ENCODE results near the gene ADCY9.
"Not testable (repeated sequence)": the region's sequence is repeated elsewhere in the genome, so short reads cannot be mapped to it uniquely, and the experiment has no call there.

ADCY9 gene

GRCh38 chr16:4056161-4057105 lies 59.8 kb downstream of the ADCY9 start:
- DNase-seq, result no peak
- TF ChIP-seq POLR2A (IDR thresholded peaks at IDR 0.05; ENCODE audit: low read length) (no peak), GATA1 (IDR thresholded peaks at IDR 0.05; ENCODE audit: low read depth, low read length) (no peak)

- DNase-seq, result no peak
- TF ChIP-seq GATA1 (IDR thresholded peaks at IDR 0.05; ENCODE audit: low read depth, low read length) (no peak), POLR2A (IDR thresholded peaks at IDR 0.05; ENCODE audit: low read length) (no peak)
These were observed 60.5 kb downstream of the ADCY9 start for GRCh38 chr16:4055748-4056147.

DNA sequence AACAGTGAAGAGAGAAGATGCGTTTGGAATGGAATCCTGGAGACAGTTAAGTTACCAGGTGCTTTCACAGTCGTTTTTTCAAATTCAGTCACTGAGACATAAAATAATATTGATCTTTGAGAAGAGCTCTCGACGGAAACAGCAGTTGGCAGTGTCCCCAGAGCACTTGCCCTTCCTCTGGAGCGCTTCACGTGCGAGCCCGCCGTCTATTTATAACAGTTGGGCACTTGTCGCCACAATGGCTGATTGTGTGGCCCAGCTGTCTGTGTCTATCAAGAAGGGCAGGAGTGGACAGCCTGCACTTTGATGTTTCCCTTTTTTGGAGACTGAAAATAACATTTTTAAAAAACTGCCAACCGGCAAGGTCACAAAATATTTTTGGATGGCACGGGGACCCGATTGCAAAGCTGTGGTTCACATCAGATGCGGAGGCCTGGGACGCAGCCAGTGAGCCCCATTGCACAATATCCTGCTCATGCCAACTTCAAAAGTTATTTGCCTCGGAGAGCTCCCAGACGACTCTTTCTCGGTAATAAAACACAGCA lies 62.9 kb downstream of the ADCY9 start:
- TF ChIP-seq GATA1 (IDR thresholded peaks at IDR 0.05; ENCODE audit: low read depth, low read length), result no peak
- no peak for TF ChIP-seq POLR2A (IDR thresholded peaks at IDR 0.05; ENCODE audit: low read length)
- DNase-seq, result no peak

DNA sequence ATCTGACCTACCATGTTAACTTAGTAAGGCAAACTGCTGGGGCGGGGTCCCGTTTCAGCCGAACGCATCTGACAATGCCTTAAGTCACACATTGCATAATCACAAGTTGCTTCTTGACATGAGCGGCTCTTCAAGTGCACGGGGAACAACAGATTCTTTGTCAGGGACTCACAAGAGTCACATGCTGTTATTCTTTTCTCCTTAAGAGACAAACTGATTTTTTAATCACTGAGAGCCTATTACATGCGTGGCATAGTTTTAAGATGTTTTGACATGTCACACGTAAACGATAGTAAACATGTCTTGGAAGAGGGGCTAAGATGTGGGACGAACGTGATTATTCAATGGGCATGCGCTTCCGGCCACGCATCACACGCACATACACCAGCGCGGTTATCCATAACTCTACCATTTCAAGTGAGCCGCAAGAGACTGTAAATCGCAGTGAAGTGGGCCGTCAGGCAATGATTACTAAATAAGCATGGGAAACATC lies 63.4 kb downstream of the ADCY9 start:
- TF ChIP-seq POLR2A (IDR thresholded peaks at IDR 0.05; ENCODE audit: low read length) (no peak), GATA1 (IDR thresholded peaks at IDR 0.05; ENCODE audit: low read depth, low read length) (no peak)
- DNase-seq, result no peak

- no peak for TF ChIP-seq GATA1 (IDR thresholded peaks at IDR 0.05; ENCODE audit: low read depth, low read length)
- TF ChIP-seq POLR2A (IDR thresholded peaks at IDR 0.05; ENCODE audit: low read length), result no peak
- DNase-seq, result no peak
These were observed 64.1 kb downstream of the ADCY9 start for GRCh38 chr16:4052096-4052495.

GRCh38 chr16:4051591-4051990 lies 64.7 kb downstream of the ADCY9 start:
- DNase-seq, result no peak
- TF ChIP-seq GATA1 (IDR thresholded peaks at IDR 0.05; ENCODE audit: low read depth, low read length), result no peak
- TF ChIP-seq POLR2A (IDR thresholded peaks at IDR 0.05; ENCODE audit: low read length), result no peak

GRCh38 chr16:4049031-4049430 lies 67.2 kb downstream of the ADCY9 start:
- no peak for DNase-seq
- TF ChIP-seq GATA1 (IDR thresholded peaks at IDR 0.05; ENCODE audit: low read depth, low read length) (no peak), POLR2A (IDR thresholded peaks at IDR 0.05; ENCODE audit: low read length) (no peak)

DNA sequence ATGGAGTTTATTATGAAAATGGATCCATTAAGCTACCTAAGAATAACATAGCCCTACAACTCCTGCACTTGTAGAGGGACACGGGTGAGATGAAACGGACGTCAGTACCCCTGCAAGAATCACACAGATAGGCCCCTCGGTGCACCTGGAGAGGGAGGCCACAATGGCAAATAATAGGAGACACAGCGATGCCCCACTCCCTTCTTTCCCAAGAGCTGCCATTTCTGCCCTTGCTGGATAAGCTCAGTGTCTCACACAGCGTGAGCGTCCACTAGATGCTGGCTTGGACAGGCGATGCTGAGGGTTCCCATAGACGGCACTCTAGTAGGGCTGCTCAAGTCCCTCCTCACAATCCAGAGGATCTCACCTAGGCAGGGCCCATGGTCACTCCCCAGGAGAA lies 67.8 kb downstream of the ADCY9 start:
- DNase-seq, result no peak
- TF ChIP-seq POLR2A (IDR thresholded peaks at IDR 0.05; ENCODE audit: low read length), result no peak
- TF ChIP-seq GATA1 (IDR thresholded peaks at IDR 0.05; ENCODE audit: low read depth, low read length), result no peak

- no peak for TF ChIP-seq POLR2A (IDR thresholded peaks at IDR 0.05; ENCODE audit: low read length)
- TF ChIP-seq GATA1 (IDR thresholded peaks at IDR 0.05; ENCODE audit: low read depth, low read length), result no peak
- no peak for DNase-seq
These were observed 70.0 kb downstream of the ADCY9 start for GRCh38 chr16:4046221-4046620.

GRCh38 chr16:4045561-4045960 lies 70.7 kb downstream of the ADCY9 start:
- DNase-seq, result not testable (repeated sequence)

DNA sequence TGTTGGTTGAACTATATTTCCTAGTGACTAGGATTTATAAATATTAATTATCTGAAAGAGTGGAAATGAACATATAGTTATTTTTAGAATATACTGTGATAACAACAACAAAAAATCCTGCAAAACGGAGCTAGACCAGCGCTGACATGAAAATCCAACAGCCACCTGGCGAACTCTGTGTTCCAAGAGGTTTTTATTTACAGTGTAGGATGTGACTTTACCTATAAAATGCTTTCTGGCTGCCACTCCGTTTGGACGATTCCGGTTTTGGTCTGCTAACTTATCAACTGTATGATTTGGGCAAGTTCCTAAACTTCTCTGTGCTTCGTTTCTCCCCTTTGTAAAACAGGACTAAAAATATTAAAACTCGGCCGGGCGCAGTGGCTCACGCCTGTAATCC lies 73.7 kb downstream of the ADCY9 start:
- DNase-seq, result no peak
- TF ChIP-seq POLR2A (IDR thresholded peaks at IDR 0.05; ENCODE audit: low read length), result no peak
- TF ChIP-seq GATA1 (IDR thresholded peaks at IDR 0.05; ENCODE audit: low read depth, low read length), result no peak

- no peak for DNase-seq
- TF ChIP-seq POLR2A (IDR thresholded peaks at IDR 0.05; ENCODE audit: low read length) (no peak), GATA1 (IDR thresholded peaks at IDR 0.05; ENCODE audit: low read depth, low read length) (no peak)
These were observed 77.8 kb downstream of the ADCY9 start for GRCh38 chr16:4038448-4038847.

- not testable (repeated sequence) for DNase-seq
These were observed 79.3 kb downstream of the ADCY9 start for GRCh38 chr16:4036952-4037351.

GRCh38 chr16:4034963-4035362 lies 81.3 kb downstream of the ADCY9 start:
- DNase-seq, result no peak
- TF ChIP-seq GATA1 (IDR thresholded peaks at IDR 0.05; ENCODE audit: low read depth, low read length) (no peak), POLR2A (IDR thresholded peaks at IDR 0.05; ENCODE audit: low read length) (no peak)

- no peak for DNase-seq
- no peak for TF ChIP-seq GATA1 (IDR thresholded peaks at IDR 0.05; ENCODE audit: low read depth, low read length)
- TF ChIP-seq POLR2A (IDR thresholded peaks at IDR 0.05; ENCODE audit: low read length), result no peak
These were observed 82.3 kb downstream of the ADCY9 start for GRCh38 chr16:4033951-4034350.

Data from erythroblast (primary cell).